K562 (cell line): Measurements from ENCODE around the gene ACP6. TPM values are rescaled to one million over a fixed set of nuclear protein-coding genes. Genes with fewer than 3 reads are reported as not detected.

Experiments used
- REST ChIP-seq, 2 experiments: fragments of 450-650 bp; formaldehyde crosslinking in 1 of 2; IDR thresholded peaks; 2 replicates each; pipeline versions ENCODE4 v1.4.0 to v1.6.1; 2014 to 2020; ENCODE audit warnings: mild to moderate bottlenecking in 2 of 2, borderline replicate concordance in 1 of 2, low read depth in 1 of 2
- polyA plus RNA-seq, 8 experiments: library from polyadenylated mRNA; depleted of rRNA in 4 of 8; stranded (reverse) in 5 of 8; unstranded in 3 of 8; fragments of >200 nt; fragmentation: Nextera tagmentation in 2 of 8; fragmentation: Illumina TruSeq in 1 of 8; extraction: Ambion mirVana in 2 of 8; extraction: Trizol in 1 of 8; gene quantifications; 2 replicates each; pipeline versions ENCODE4 v1.2.1 to v1.2.3, GENCODE V29; 2011 to 2014; ENCODE audit warnings: inconsistent platforms in 1 of 8, missing spikeins in 1 of 8
- total RNA-seq, 7 experiments: library from RNA; depleted of rRNA in 6 of 7; stranded (reverse); fragments of >200 nt in 6 of 7; fragmentation: Illumina TruSeq in 2 of 7; extraction: Trizol in 2 of 7; gene quantifications; 2 replicates each; pipeline versions ENCODE4 v1.2.1 to v1.2.3, GENCODE V29; 2011 to 2021; ENCODE audit warnings: low replicate concordance in 1 of 7

Gene ACP6
- total and polyA plus RNA-seq, 9 of the 15 experiments (the other 6 are each of a cell fraction or from before 2014, with no cell fraction given): 0.05 to 1.4 (median 0.49) TPM

- TF ChIP-seq REST (IDR thresholded peaks at IDR 0.05; ENCODE audit: borderline replicate concordance) (peak; percentile 4; the same call in 1 of the 2 replicates), REST (CRISPR knock-in tag; IDR thresholded peaks at IDR 0.05; ENCODE audit: low read depth) (no peak)
- TF ChIP-seq, all 486 proteins: peak for 6
Measured at GRCh38 chr1:147700042-147701006, 30.0 kb upstream of the ACP6 start (continued).
